LNCaP clone FGC (cell line): ENCODE results near the gene DNMT3A.

Experiments used
- DNase-seq: peaks from one replicate; pipeline ENCODE4 v3.0.0-alpha.2; 2011; ENCODE audit warnings: low read depth
- H3K4me3 ChIP-seq: 2 replicates; pipeline ENCODE4 v1.5.1; 2011; ENCODE audit warnings: mild to moderate bottlenecking, low read depth, low read length, control low read depth
- CTCF ChIP-seq: IDR thresholded peaks from 2 replicates; pipeline ENCODE4 v1.5.1; 2012; ENCODE audit warnings: mild to moderate bottlenecking; ENCODE audit not compliant: control insufficient read depth, insufficient read depth; ENCODE audit errors: extremely low read depth

DNMT3A gene

DNA sequence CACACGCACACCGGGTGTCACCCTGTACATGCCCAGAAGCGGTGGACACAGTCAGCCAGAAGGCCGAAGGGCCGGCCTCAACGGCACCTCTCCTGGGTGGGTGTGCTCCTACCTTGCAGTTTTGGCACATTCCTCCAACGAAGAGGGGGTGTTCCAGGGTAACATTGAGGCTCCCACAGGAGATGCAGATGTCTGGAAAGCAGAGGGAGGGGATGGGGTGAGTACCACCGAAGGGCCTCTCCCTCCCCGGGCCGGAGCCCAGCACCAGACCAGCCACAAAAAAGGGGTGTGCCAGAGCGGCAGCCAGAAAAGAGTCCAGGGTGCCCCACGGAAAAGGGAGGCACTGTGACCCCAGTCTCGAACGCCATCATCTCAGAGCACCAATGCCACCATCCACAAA is 96.6 kb downstream of the DNMT3A start:
- no peak for DNase-seq
- TF ChIP-seq CTCF: no peak
- no peak overlapping the region for H3K4me3 ChIP-seq

GRCh38 chr2:25243995-25244394 is 97.7 kb downstream of the DNMT3A start:
- TF ChIP-seq CTCF: no peak
- H3K4me3 ChIP-seq: no peak overlapping the region
- no peak for DNase-seq

- no peak for TF ChIP-seq CTCF
- no peak overlapping the region for H3K4me3 ChIP-seq
- DNase-seq: no peak
Measured at GRCh38 chr2:25241452-25241851, 100.3 kb downstream of the DNMT3A start.

GRCh38 chr2:25240636-25241035 is 101.1 kb downstream of the DNMT3A start:
- no peak for TF ChIP-seq CTCF
- DNase-seq: no peak
- H3K4me3 ChIP-seq: no peak overlapping the region

GRCh38 chr2:25238920-25239319 is 102.8 kb downstream of the DNMT3A start:
- DNase-seq: no peak
- no peak for TF ChIP-seq CTCF

GRCh38 chr2:25237764-25238163 is 104.0 kb downstream of the DNMT3A start:
- no peak for TF ChIP-seq CTCF
- DNase-seq: no peak
- H3K4me3 ChIP-seq: no peak overlapping the region

More at GRCh38 chr2:25238920-25239319, 102.8 kb downstream of the DNMT3A start:
- no peak overlapping the region for H3K4me3 ChIP-seq

GRCh38 chr2:25236736-25237135 is 105.0 kb downstream of the DNMT3A start:
- DNase-seq: no peak
- no peak for TF ChIP-seq CTCF
- no peak overlapping the region for H3K4me3 ChIP-seq
